Lower lobe of right lung (tissue), 2 donors: ENCODE measurements around the gene HHIPL1. TPM values are rescaled to one million over a fixed set of nuclear protein-coding genes. Genes with fewer than 3 reads are reported as not detected.
A peak's percentile ranks its signal among the peaks of the same experiment; 100 is the strongest.

Source experiments
- ATAC-seq, 2 donors: fragments of 200-7000 bp; cut with Tn5 transposase; one replicate each; pipeline ENCODE4 v1.9.1; 2020 to 2022; ENCODE audit warnings: mild to moderate bottlenecking in 2 of 2, moderate library complexity in 2 of 2
- DNase-seq: peaks from one replicate; pipeline ENCODE4 v3.0.0-alpha.2; 2020
- H3K27ac ChIP-seq: fragments of 200-600 bp; one replicate; pipeline ENCODE4 v1.8.0; 2022
- H3K27me3 ChIP-seq: fragments of 200-600 bp; one replicate; pipeline ENCODE4 v1.8.0; 2022; ENCODE audit warnings: low read depth
- H3K36me3 ChIP-seq: fragments of 200-600 bp; one replicate; pipeline ENCODE4 v1.8.0; 2022; ENCODE audit warnings: mild to moderate bottlenecking
- H3K4me1 ChIP-seq: fragments of 200-600 bp; one replicate; pipeline ENCODE4 v1.8.0; 2022
- H3K4me3 ChIP-seq: fragments of 200-600 bp; one replicate; pipeline ENCODE4 v1.8.0; 2022; ENCODE audit warnings: mild to moderate bottlenecking
- H3K9me3 ChIP-seq: fragments of 200-600 bp; one replicate; pipeline ENCODE4 v1.8.0; 2022
- intact Hi-C: fragments of 100-400 bp; cut with DNase I; formaldehyde crosslinking; loops from one replicate; pipeline ENCODE4 v1.11.0; 2022
- total RNA-seq: library from RNA; stranded (reverse); fragmentation: NEBNext Ultra II Directional; extraction: Animal tissue kit (Norgen Biotek cat#: 25700); gene quantifications from one replicate; pipeline ENCODE4 v1.2.1, GENCODE V29; 2021
- TF ChIP-seq, protein P1 (sequence below): fragments of 200-600 bp; IDR thresholded peaks from one replicate; pipeline ENCODE4 v1.8.0; 2022; ENCODE audit warnings: antibody characterized with exemption, mild to moderate bottlenecking
- donor health status: DM: no; HTN: yes; CAD: no; lungs with severe emphysema.

The HHIPL1 gene
- total RNA-seq, 1 donor from 2014 or later: 1.6 TPM

DNA sequence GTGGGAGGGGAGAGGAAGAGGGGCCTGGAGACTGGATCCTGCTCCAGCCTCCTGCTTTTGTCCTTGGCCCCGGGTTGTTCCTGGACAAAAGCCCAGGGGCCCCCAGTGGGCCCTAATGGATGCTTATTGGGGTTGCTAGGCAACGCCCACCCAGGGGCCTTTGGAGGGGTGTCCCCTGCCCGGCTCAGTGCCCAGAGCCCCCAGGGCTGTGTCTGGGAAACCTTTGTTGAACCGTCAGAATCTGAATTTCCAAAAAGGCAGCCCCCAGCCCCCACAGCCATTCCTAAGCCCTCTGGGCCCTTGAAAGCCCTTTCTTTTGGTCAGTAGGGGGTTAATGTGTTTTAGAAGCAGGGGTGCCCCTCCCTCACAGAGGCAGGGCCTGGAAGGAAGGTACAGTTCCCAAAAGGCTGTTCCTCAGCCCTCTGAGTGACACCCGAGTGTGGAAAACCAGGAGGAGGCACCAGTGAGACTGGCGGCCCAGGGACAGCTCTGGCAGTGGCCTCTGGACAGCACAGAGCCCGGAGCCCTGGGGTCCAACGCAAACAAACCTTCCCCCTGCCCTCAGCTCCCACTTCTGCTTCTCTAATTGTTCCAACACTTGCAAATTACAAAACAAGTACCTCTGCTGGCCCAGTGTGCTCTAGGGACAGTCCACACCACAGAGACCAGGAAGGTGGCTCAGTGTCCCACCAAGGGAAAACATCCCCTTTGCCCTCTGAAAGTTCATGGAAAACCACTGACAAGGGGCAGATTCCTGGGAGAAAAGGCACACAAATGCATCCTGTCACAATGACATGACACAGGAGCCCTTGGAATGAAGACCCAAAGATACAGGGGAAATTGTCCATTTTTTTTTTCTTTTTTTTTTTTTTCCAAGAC lies 19.4 kb downstream of the HHIPL1 start:
- H3K4me1 ChIP-seq: peaks cover 3% of the 10 kb centered on the region
- intact Hi-C loops: no loop called here
- H3K27me3 ChIP-seq: peaks cover 23% of the 10 kb centered on the region
- H3K4me3 ChIP-seq: no peak overlapping the region
- no peak overlapping the region for H3K27ac ChIP-seq
- no peak for DNase-seq
- no peaks in the 10 kb centered on the region for H3K9me3 ChIP-seq
- no peaks in the 10 kb centered on the region for H3K36me3 ChIP-seq
- TF ChIP-seq, protein P1, sequence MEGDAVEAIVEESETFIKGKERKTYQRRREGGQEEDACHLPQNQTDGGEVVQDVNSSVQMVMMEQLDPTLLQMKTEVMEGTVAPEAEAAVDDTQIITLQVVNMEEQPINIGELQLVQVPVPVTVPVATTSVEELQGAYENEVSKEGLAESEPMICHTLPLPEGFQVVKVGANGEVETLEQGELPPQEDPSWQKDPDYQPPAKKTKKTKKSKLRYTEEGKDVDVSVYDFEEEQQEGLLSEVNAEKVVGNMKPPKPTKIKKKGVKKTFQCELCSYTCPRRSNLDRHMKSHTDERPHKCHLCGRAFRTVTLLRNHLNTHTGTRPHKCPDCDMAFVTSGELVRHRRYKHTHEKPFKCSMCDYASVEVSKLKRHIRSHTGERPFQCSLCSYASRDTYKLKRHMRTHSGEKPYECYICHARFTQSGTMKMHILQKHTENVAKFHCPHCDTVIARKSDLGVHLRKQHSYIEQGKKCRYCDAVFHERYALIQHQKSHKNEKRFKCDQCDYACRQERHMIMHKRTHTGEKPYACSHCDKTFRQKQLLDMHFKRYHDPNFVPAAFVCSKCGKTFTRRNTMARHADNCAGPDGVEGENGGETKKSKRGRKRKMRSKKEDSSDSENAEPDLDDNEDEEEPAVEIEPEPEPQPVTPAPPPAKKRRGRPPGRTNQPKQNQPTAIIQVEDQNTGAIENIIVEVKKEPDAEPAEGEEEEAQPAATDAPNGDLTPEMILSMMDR: no peak
- no peak for ATAC-seq

DNA sequence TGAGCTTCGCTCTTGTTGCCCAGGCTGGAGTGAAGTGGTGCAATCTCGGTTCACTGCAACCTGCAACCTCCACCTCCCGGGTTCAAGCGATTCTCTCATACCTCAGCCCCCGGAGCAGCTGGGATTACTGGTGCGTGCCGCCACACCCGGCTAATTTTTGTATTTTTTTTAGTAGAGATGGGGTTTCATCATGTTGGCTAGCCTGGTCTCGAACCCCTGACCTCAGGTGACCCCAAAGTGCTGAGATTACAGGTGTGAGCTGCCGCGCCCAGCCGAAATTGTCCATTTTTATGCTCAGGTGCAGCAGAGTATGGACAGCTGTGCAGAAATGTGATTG lies 20.0 kb downstream of the HHIPL1 start:
- DNase-seq (no peak), ATAC-seq (no peak)
- Histone ChIP-seq H3K27ac (no peak overlapping the region), H3K4me3 (no peak overlapping the region), H3K36me3 (no peaks in the 10 kb centered on the region), H3K9me3 (no peaks in the 10 kb centered on the region), H3K27me3 (peaks cover 18% of the 10 kb centered on the region), H3K4me1 (no peaks in the 10 kb centered on the region)
- TF ChIP-seq, protein P1: no peak
- intact Hi-C loops: no loop called here

DNA sequence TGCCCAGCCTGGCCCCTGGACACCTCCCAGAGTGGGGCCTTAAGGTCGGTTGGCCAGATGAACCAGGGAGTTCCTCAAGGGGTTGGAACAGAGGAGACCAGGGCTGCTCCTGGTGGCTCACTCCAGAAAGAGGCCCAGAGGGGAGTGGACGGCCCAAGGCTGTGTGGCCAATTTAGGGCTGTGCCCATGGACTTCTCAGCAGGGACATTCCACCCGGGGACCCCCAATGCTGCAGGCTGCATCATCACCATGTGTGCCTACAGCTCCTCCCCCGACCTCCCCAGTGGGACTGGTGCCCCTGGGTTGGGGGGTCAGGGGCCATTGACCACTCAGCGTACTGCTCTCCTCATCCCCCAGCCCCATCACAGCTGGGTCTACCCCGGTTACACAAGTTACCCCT lies 21.6 kb downstream of the HHIPL1 start:
- ATAC-seq: peak in 1 of 2 donors; percentile 18
- H3K27ac ChIP-seq: no peak overlapping the region
- TF ChIP-seq, protein P1: no peak
- no peaks in the 10 kb centered on the region for H3K9me3 ChIP-seq
- no peaks in the 10 kb centered on the region for H3K4me1 ChIP-seq
- no peak overlapping the region for H3K4me3 ChIP-seq
- H3K27me3 ChIP-seq: peaks cover 6% of the 10 kb centered on the region
- no peak for DNase-seq
- no peaks in the 10 kb centered on the region for H3K36me3 ChIP-seq
- intact Hi-C loops: no loop called here

DNA sequence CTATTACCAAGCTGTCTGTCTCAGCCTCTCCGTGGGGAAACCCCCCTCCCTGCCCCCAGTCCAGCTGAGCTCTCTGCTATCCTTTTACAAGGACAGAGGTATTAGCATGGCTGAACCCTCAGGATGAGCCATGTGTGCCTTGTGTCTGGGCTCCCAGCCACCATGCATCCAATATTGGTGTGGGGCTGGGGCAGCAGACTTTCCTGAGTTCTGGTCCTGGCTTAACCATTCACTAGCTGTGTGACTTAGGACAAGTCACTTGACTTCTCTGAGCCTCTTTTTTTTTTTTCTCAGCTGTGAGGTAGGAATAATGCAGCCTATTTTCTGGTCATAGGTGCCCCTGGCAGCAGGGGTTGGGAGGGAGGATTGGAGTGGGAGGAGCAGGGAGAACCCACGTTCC lies 22.1 kb downstream of the HHIPL1 start:
- TF ChIP-seq, protein P1: no peak

DNA sequence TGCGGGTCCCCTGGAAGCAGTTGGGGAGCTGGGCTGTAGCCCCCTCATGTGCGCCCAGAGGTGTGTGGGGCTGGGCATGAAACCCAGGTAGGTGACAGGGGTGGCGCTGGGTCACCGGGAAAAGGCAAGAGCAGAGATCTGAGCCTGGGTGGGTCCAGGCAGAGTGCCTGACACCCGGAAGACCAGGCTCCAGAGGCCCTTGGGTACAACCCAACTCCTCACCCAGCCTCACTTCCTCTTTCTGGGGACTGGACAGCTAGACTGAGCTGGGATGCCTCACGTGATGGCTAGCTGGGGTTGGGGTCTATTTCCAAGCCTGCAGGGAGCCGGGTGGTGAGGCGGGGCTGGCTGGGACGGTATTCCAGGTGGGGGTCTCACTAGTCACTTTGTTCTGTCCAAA lies 22.9 kb downstream of the HHIPL1 start:
- TF ChIP-seq, protein P1: no peak
- DNase-seq (no peak), ATAC-seq (no peak)
- Histone ChIP-seq H3K4me1 (no peaks in the 10 kb centered on the region), H3K27me3 (no peaks in the 10 kb centered on the region), H3K36me3 (no peaks in the 10 kb centered on the region), H3K27ac (no peak overlapping the region), H3K4me3 (no peak overlapping the region), H3K9me3 (no peaks in the 10 kb centered on the region)
- intact Hi-C loops: no loop called here

More for the DNA sequence above, 22.1 kb downstream of the HHIPL1 start:
- Histone ChIP-seq H3K9me3 (no peaks in the 10 kb centered on the region), H3K27ac (no peak overlapping the region), H3K4me1 (no peaks in the 10 kb centered on the region), H3K36me3 (no peaks in the 10 kb centered on the region), H3K4me3 (no peak overlapping the region), H3K27me3 (peaks cover under 1% of the 10 kb centered on the region)
- intact Hi-C loops: no loop called here
- DNase-seq (no peak), ATAC-seq (no peak)
